Measurements from ENCODE around the gene RSPH6A. TPM values are rescaled to one million over a fixed set of nuclear protein-coding genes. Genes with fewer than 3 reads are reported as not detected.

RSPH6A gene
- total RNA-seq, 1 experiment from 2014 or later: 0.39 TPM

- H3K4me3 Mint-ChIP-seq: no peak overlapping the region
Measured at GRCh38 chr19:45842198-45842597, 27.1 kb upstream of the RSPH6A start.

GRCh38 chr19:45834970-45835369 is 19.9 kb upstream of the RSPH6A start:
- ATAC-seq: no peak
- H3K27me3 Mint-ChIP-seq (ENCODE audit: low read depth): no peaks in the 10 kb centered on the region
- ChIA-PET CTCF (interaction anchor here (2.1 kb wide), 1 partner anchor 18 kb away, joined by 10 read pairs; no protein-coding TSS in a partner anchor), POLR2A (no interaction called here)
- H3K27ac Mint-ChIP-seq: no peak overlapping the region
- DNase-seq (ENCODE audit: low spot score): no peak
- H3K4me3 Mint-ChIP-seq: no peak overlapping the region
- peaks cover 78% of the 10 kb centered on the region for H3K36me3 Mint-ChIP-seq
- H3K4me1 Mint-ChIP-seq: no peaks in the 10 kb centered on the region
- H3K9me3 Mint-ChIP-seq: no peaks in the 10 kb centered on the region
- TF ChIP-seq ZNF416 (CRISPR knock-in tag; IDR thresholded peaks at IDR 0.05) (no peak), CREB1 (CRISPR knock-in tag; IDR thresholded peaks at IDR 0.05) (no peak), EMX1 (CRISPR knock-in tag; IDR thresholded peaks at IDR 0.05) (no peak), SMAD3 (CRISPR knock-in tag; IDR thresholded peaks at IDR 0.05; ENCODE audit: borderline replicate concordance) (no peak), GRHL2 (CRISPR knock-in tag; IDR thresholded peaks at IDR 0.05; ENCODE audit: insufficient replicate concordance, severe bottlenecking) (no peak), TEAD4 (CRISPR knock-in tag; IDR thresholded peaks at IDR 0.05) (no peak), FOXP1 (CRISPR knock-in tag; IDR thresholded peaks at IDR 0.05; ENCODE audit: borderline replicate concordance) (no peak), GTF2I (CRISPR knock-in tag; conservative IDR thresholded peaks at IDR 0.05) (no peak), SP1 (CRISPR knock-in tag; conservative IDR thresholded peaks at IDR 0.05) (no peak), PRDM15 (CRISPR knock-in tag; IDR thresholded peaks at IDR 0.05) (no peak), JUN (CRISPR knock-in tag; IDR thresholded peaks at IDR 0.05) (no peak), ATF1 (CRISPR knock-in tag; IDR thresholded peaks at IDR 0.05) (no peak)

More at GRCh38 chr19:45842198-45842597, 27.1 kb upstream of the RSPH6A start:
- ChIA-PET POLR2A (no interaction called here), CTCF (interaction anchor here (2.4 kb wide), 1 partner anchor 25 kb away, joined by 9 read pairs; no protein-coding TSS in a partner anchor)
- DNase-seq (ENCODE audit: low spot score): no peak
- TF ChIP-seq ZBTB43 (CRISPR knock-in tag; IDR thresholded peaks at IDR 0.05) (no peak), NFYB (CRISPR knock-in tag; conservative IDR thresholded peaks at IDR 0.05; ENCODE audit: low read depth) (no peak), SMAD3 (CRISPR knock-in tag; IDR thresholded peaks at IDR 0.05; ENCODE audit: borderline replicate concordance) (no peak), TCF7 (CRISPR knock-in tag; IDR thresholded peaks at IDR 0.05; ENCODE audit: low read depth) (no peak), E2F1 (CRISPR knock-in tag; IDR thresholded peaks at IDR 0.05) (no peak), ZNF263 (CRISPR knock-in tag; IDR thresholded peaks at IDR 0.05; ENCODE audit: low read depth) (no peak), NFATC4 (CRISPR knock-in tag; IDR thresholded peaks at IDR 0.05) (no peak), HMGA2 (CRISPR knock-in tag; IDR thresholded peaks at IDR 0.05) (no peak), FOXP1 (CRISPR knock-in tag; IDR thresholded peaks at IDR 0.05; ENCODE audit: borderline replicate concordance) (no peak), NFE2L1 (CRISPR knock-in tag; IDR thresholded peaks at IDR 0.05) (no peak), IRF2 (CRISPR knock-in tag; IDR thresholded peaks at IDR 0.05; ENCODE audit: borderline replicate concordance, low read depth) (no peak), RORB (CRISPR knock-in tag; IDR thresholded peaks at IDR 0.05) (no peak)
- TF ChIP-seq, protein P1, sequence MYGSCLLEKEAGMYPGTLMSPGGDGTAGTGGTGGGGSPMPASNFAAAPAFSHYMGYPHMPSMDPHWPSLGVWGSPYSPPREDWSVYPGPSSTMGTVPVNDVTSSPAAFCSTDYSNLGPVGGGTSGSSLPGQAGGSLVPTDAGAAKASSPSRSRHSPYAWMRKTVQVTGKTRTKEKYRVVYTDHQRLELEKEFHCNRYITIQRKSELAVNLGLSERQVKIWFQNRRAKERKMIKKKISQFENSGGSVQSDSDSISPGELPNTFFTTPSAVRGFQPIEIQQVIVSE (CRISPR knock-in tag; IDR thresholded peaks at IDR 0.05; ENCODE audit: borderline replicate concordance): no peak
- TF ChIP-seq, protein P2, sequence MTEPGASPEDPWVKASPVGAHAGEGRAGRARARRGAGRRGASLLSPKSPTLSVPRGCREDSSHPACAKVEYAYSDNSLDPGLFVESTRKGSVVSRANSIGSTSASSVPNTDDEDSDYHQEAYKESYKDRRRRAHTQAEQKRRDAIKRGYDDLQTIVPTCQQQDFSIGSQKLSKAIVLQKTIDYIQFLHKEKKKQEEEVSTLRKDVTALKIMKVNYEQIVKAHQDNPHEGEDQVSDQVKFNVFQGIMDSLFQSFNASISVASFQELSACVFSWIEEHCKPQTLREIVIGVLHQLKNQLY (CRISPR knock-in tag; IDR thresholded peaks at IDR 0.05): no peak
- TF ChIP-seq, protein P3, sequence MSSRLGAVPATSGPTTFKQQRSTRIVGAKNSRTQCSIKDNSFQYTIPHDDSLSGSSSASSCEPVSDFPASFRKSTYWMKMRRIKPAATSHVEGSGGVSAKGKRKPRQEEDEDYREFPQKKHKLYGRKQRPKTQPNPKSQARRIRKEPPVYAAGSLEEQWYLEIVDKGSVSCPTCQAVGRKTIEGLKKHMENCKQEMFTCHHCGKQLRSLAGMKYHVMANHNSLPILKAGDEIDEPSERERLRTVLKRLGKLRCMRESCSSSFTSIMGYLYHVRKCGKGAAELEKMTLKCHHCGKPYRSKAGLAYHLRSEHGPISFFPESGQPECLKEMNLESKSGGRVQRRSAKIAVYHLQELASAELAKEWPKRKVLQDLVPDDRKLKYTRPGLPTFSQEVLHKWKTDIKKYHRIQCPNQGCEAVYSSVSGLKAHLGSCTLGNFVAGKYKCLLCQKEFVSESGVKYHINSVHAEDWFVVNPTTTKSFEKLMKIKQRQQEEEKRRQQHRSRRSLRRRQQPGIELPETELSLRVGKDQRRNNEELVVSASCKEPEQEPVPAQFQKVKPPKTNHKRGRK (CRISPR knock-in tag; IDR thresholded peaks at IDR 0.05; ENCODE audit: borderline replicate concordance): no peak
- TF ChIP-seq, protein P4, sequence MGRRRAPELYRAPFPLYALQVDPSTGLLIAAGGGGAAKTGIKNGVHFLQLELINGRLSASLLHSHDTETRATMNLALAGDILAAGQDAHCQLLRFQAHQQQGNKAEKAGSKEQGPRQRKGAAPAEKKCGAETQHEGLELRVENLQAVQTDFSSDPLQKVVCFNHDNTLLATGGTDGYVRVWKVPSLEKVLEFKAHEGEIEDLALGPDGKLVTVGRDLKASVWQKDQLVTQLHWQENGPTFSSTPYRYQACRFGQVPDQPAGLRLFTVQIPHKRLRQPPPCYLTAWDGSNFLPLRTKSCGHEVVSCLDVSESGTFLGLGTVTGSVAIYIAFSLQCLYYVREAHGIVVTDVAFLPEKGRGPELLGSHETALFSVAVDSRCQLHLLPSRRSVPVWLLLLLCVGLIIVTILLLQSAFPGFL (CRISPR knock-in tag; IDR thresholded peaks at IDR 0.05; ENCODE audit: borderline replicate concordance): no peak
- Mint-ChIP-seq H3K27ac (no peak overlapping the region), H3K27me3 (ENCODE audit: low read depth) (no peaks in the 10 kb centered on the region), H3K4me1 (no peaks in the 10 kb centered on the region), H3K9me3 (no peaks in the 10 kb centered on the region), H3K36me3 (peaks cover 81% of the 10 kb centered on the region)
- ATAC-seq: no peak

Data from WTC11 (cell line).